Tibial nerve (tissue), 4 donors: Measurements from ENCODE around the gene FCHSD2. TPM values are rescaled to one million over a fixed set of nuclear protein-coding genes. Genes with fewer than 3 reads are reported as not detected.

ENCODE experiments used
- DNase-seq, 2 donors: peaks; one replicate each; pipeline ENCODE4 v3.0.0-alpha.2; 2019; ENCODE audit warnings: low spot score in 2 of 2
- H3K27ac ChIP-seq, 4 donors: fragments of 200-600 bp; sonication (generic) in 3 of 4; one replicate each; pipeline ENCODE4 v1.5.1; 2017 to 2019; ENCODE audit warnings: mild to moderate bottlenecking in 1 of 4
- H3K27me3 ChIP-seq, 2 donors: fragments of 200-600 bp; sonication (generic) in 1 of 2; one replicate each; pipeline versions ENCODE4 v1.5.1 to v1.6.0; 2017 to 2019
- H3K36me3 ChIP-seq, 3 donors: fragments of 200-600 bp; sonication (generic); one replicate each; pipeline ENCODE4 v1.5.1; 2018 to 2019
- H3K4me1 ChIP-seq, 4 donors: fragments of 200-600 bp; sonication (generic) in 3 of 4; one replicate each; pipeline ENCODE4 v1.5.1; 2017 to 2019
- H3K4me3 ChIP-seq, 4 donors: fragments of 200-600 bp; sonication (generic) in 3 of 4; one replicate each; pipeline ENCODE4 v1.5.1; 2017 to 2019; ENCODE audit warnings: mild to moderate bottlenecking in 1 of 4, moderate library complexity in 1 of 4
- H3K9me3 ChIP-seq, 4 donors: fragments of 200-600 bp; sonication (generic) in 3 of 4; one replicate each; pipeline ENCODE4 v1.5.1; 2017 to 2019
- CTCF ChIP-seq, 5 experiments: fragments of 200-600 bp in 3 of 5; fragments of 450-650 bp in 2 of 5; sonication (generic) in 3 of 5; IDR thresholded peaks; one replicate each; pipeline ENCODE4 v1.5.1; 2016 to 2019; ENCODE audit warnings: antibody characterized with exemption in 5 of 5, mild to moderate bottlenecking in 3 of 5, moderate library complexity in 2 of 5
- EP300 ChIP-seq, 2 donors: sonication (generic); formaldehyde crosslinking; IDR thresholded peaks; one replicate each; pipeline ENCODE4 v1.6.1; 2017; ENCODE audit warnings: antibody characterized with exemption in 2 of 2, mild to moderate bottlenecking in 1 of 2
- POLR2A ChIP-seq, 2 donors: fragments of 450-650 bp; IDR thresholded peaks; one replicate each; pipeline ENCODE4 v1.6.1; 2017; ENCODE audit warnings: antibody characterized with exemption in 2 of 2, mild to moderate bottlenecking in 2 of 2, moderate library complexity in 2 of 2
- WGBS, 2 donors: methylation state at CpG; one replicate each; pipeline ENCODE4 v1.1.5; 2018; 5-methylcytosine and 5-hydroxymethylcytosine counted together
- total RNA-seq, 4 donors: library from RNA; depleted of rRNA; stranded (reverse); fragments of >200 nt; gene quantifications; one replicate each; pipeline ENCODE4 v1.1.0, GENCODE V29; 2016

FCHSD2 gene
- total RNA-seq, 4 donors from 2014 or later = 19.5 to 29.1 (median 22.8) TPM

GRCh38 chr11:73156686-73157085 is 14.6 kb upstream of the FCHSD2 start:
- Histone ChIP-seq H3K4me3 (no peak overlapping the region), H3K27ac (peak overlapping the region in 1 of 4 donors; percentile 55), H3K27me3 (no peaks in the 10 kb centered on the region), H3K9me3 (no peaks in the 10 kb centered on the region), H3K4me1 (peaks cover 0 to 45% (median 19%) of the 10 kb centered on the region in 4 donors), H3K36me3 (no peaks in the 10 kb centered on the region)
- no peak for DNase-seq
- TF ChIP-seq CTCF (IDR thresholded peaks at IDR 0.05) (no peak), EP300 (IDR thresholded peaks at IDR 0.05) (no peak), POLR2A (IDR thresholded peaks at IDR 0.05) (no peak)
- 82 to 100% methylated on average over 2 of the region's 2 CpGs for WGBS, 2 donors

GRCh38 chr11:73156114-73156513 is 14.0 kb upstream of the FCHSD2 start:
- Histone ChIP-seq H3K27ac (no peak overlapping the region), H3K36me3 (no peaks in the 10 kb centered on the region), H3K4me1 (peaks cover 0 to 45% (median 19%) of the 10 kb centered on the region in 4 donors), H3K27me3 (no peaks in the 10 kb centered on the region), H3K4me3 (no peak overlapping the region), H3K9me3 (no peaks in the 10 kb centered on the region)
- 47 to 87% methylated on average over 1 of the region's 1 CpG for WGBS, 2 donors
- TF ChIP-seq EP300 (IDR thresholded peaks at IDR 0.05) (no peak), CTCF (IDR thresholded peaks at IDR 0.05) (no peak), POLR2A (IDR thresholded peaks at IDR 0.05) (no peak)
- DNase-seq = no peak

- TF ChIP-seq EP300 (IDR thresholded peaks at IDR 0.05) = no peak
- TF ChIP-seq CTCF (IDR thresholded peaks at IDR 0.05) = no peak
- no peak for TF ChIP-seq POLR2A (IDR thresholded peaks at IDR 0.05)
- Histone ChIP-seq H3K36me3 (no peaks in the 10 kb centered on the region), H3K4me3 (no peak overlapping the region), H3K27ac (no peak overlapping the region), H3K4me1 (peaks cover 0 to 45% (median 19%) of the 10 kb centered on the region in 4 donors), H3K27me3 (no peaks in the 10 kb centered on the region), H3K9me3 (no peaks in the 10 kb centered on the region)
- no peak for DNase-seq
- 92 to 95% methylated on average over 4 of the region's 4 CpGs for WGBS, 2 donors
Observed at GRCh38 chr11:73155102-73155501, 13.0 kb upstream of the FCHSD2 start.

- Histone ChIP-seq H3K9me3 (no peaks in the 10 kb centered on the region), H3K4me1 (peaks cover 0 to 45% (median 18%) of the 10 kb centered on the region in 4 donors), H3K27me3 (no peaks in the 10 kb centered on the region), H3K4me3 (no peak overlapping the region), H3K36me3 (no peaks in the 10 kb centered on the region), H3K27ac (peak overlapping the region in 1 of 4 donors; percentile 34)
- TF ChIP-seq EP300 (IDR thresholded peaks at IDR 0.05) = no peak
- no peak for TF ChIP-seq POLR2A (IDR thresholded peaks at IDR 0.05)
- DNase-seq = no peak
- 69 to 77% methylated on average over 3 of the region's 3 CpGs for WGBS, 2 donors
Observed at GRCh38 chr11:73154178-73154577, 12.1 kb upstream of the FCHSD2 start.

GRCh38 chr11:73152861-73153483 is 10.9 kb upstream of the FCHSD2 start:
- 79% methylated on average over 6 of the region's 6 CpGs for WGBS, 2 donors
- H3K9me3 ChIP-seq = no peaks in the 10 kb centered on the region
- DNase-seq = no peak
- H3K27me3 ChIP-seq = no peaks in the 10 kb centered on the region
- H3K36me3 ChIP-seq = no peaks in the 10 kb centered on the region
- H3K27ac ChIP-seq = peak overlapping the region in 1 of 4 donors; percentile 56
- H3K4me1 ChIP-seq = peaks cover 0 to 42% (median 14%) of the 10 kb centered on the region in 4 donors
- H3K4me3 ChIP-seq = no peak overlapping the region
- TF ChIP-seq CTCF (IDR thresholded peaks at IDR 0.05) (no peak), POLR2A (IDR thresholded peaks at IDR 0.05) (no peak), EP300 (IDR thresholded peaks at IDR 0.05) (no peak)
